Heart right ventricle (tissue), 16 donors: ENCODE results near the gene MEGF11. TPM values are rescaled to one million over a fixed set of nuclear protein-coding genes. Genes with fewer than 3 reads are reported as not detected.

Source experiments
- ATAC-seq, 8 donors: fragments of 200-7000 bp; cut with Tn5 transposase; one replicate each; pipeline ENCODE4 v1.9.1; 2020; ENCODE audit warnings: mild to moderate bottlenecking in 8 of 8, moderate library complexity in 8 of 8, moderate number of reproducible peaks in 1 of 8
- DNase-seq, 2 donors: peaks; one replicate each; pipeline ENCODE4 v3.0.0-alpha.2; 2020
- H3K27ac ChIP-seq, 10 donors: fragments of 200-600 bp; sonication (generic) in 2 of 10; one replicate each; pipeline versions ENCODE4 v1.5.0 to v1.8.0; 2020 to 2022; ENCODE audit warnings: mild to moderate bottlenecking in 3 of 10
- H3K27me3 ChIP-seq, 7 donors: fragments of 200-600 bp; one replicate each; pipeline ENCODE4 v1.8.0; 2021 to 2022; ENCODE audit warnings: mild to moderate bottlenecking in 2 of 7
- H3K36me3 ChIP-seq, 9 donors: fragments of 200-600 bp; sonication (generic) in 1 of 9; one replicate each; pipeline versions ENCODE4 v1.5.0 to v1.8.0; 2020 to 2022; ENCODE audit warnings: mild to moderate bottlenecking in 2 of 9
- H3K4me1 ChIP-seq, 9 donors: fragments of 200-600 bp; sonication (generic) in 1 of 9; one replicate each; pipeline versions ENCODE4 v1.5.0 to v1.8.0; 2020 to 2022; ENCODE audit warnings: mild to moderate bottlenecking in 4 of 9
- H3K4me3 ChIP-seq, 10 donors: fragments of 200-600 bp; sonication (generic) in 2 of 10; one replicate each; pipeline versions ENCODE4 v1.5.0 to v1.8.0; 2020 to 2022; ENCODE audit warnings: mild to moderate bottlenecking in 7 of 10, moderate library complexity in 2 of 10
- H3K9me3 ChIP-seq, 11 donors: fragments of 200-600 bp in 10 of 11; sonication (generic) in 2 of 11; one replicate each; pipeline versions ENCODE4 v1.5.0 to v1.8.0; 2013 to 2022; ENCODE audit warnings: mild to moderate bottlenecking in 2 of 11, control low read depth in 1 of 11, moderate library complexity in 1 of 11
- CTCF ChIP-seq, 9 donors: fragments of 200-600 bp; sonication (generic) in 2 of 9; IDR thresholded peaks; one replicate each; pipeline versions ENCODE4 v1.5.0 to v1.8.0; 2021 to 2022; ENCODE audit warnings: antibody characterized with exemption in 9 of 9, mild to moderate bottlenecking in 5 of 9, moderate library complexity in 1 of 9
- WGBS, 2 donors: extraction: QIAGEN DNeasy Blood & Tissue Kit; methylation state at CpG; one replicate each; pipeline ENCODE4 v1.1.7; 2013; ENCODE audit warnings: inconsistent platforms in 1 of 2; 5-methylcytosine and 5-hydroxymethylcytosine counted together
- intact Hi-C, 10 donors: fragments of 100-400 bp; cut with DNase I; formaldehyde crosslinking; loops; one replicate each; pipeline versions ENCODE4 v1.11.1 to v1.14.2; 2022
- polyA plus RNA-seq, 2 donors: library from polyadenylated mRNA; stranded (reverse); fragments of 200-250 nt; gene quantifications; one replicate each; pipeline ENCODE4 v1.2.3, GENCODE V29; 2013
- total RNA-seq, 10 donors: library from RNA; stranded (reverse); fragmentation: NEBNext Ultra II Directional in 3 of 10; extraction: Animal tissue kit (Norgen Biotek cat#: 25700) in 3 of 10; gene quantifications; one replicate each; pipeline versions ENCODE4 v1.2.1 to v1.2.4, GENCODE V29; 2021 to 2023
- donor health status: Arrhythmogenic right ventricular cardiomyopathy.
- donor health status: ischemic (EF 13 %, LVEDD 7.1; RV severe dilation, severe dysfunction).
- donor health status: healthy with polysubstance abuse.
- donor health status: DM: no; HTN: yes; CAD: no.
- donor health status: DM: no; HTN: no; CAD: no.
- donor health status: ischemic (EF 25% LVEDD 6.9; RV normal size, moderate dysfunction).
- donor health status: ischemic (EF 25% LVEDD 5.7; RV mildly dilated, moderate dysfunction).
- donor health status: healthy.
- donor health status: DM: yes; HTN: yes; CAD: no.
- donor health status: Ischemic cardiomyopathy.
- donor health status: ischemic (EF 35%, LVEDD 5.7; RV mildly dilated, moderate dysfunction).
- donor health status: nonischemic (EF 11% LVEDD 7.7; RV severe dilation, severe dysfunction).
- donor health status: DM: yes; HTN: yes; CAD: no.
- donor health status: PGD.
- donor health status: ischemic (EF 29% LVEDD 5.4; RV normal size, mild dysfunction).
- donor health status: nonischemic (EF 23%, LVEDD 6.1; RV moderate dilation, normal function).

MEGF11 gene
- total and polyA plus RNA-seq, 12 donors: 0.03 TPM; not detected in 11

- no peaks in the 10 kb centered on the region for H3K9me3 ChIP-seq
- no peak for TF ChIP-seq CTCF (IDR thresholded peaks at IDR 0.05)
- 90% methylated on average over 4 of the region's 4 CpGs for WGBS, 2 donors
- no peak for ATAC-seq
- intact Hi-C loops: no loop called here
- H3K27ac ChIP-seq: no peak overlapping the region
- H3K36me3 ChIP-seq: no peaks in the 10 kb centered on the region
- no peak for DNase-seq
- no peak overlapping the region for H3K4me3 ChIP-seq
- H3K4me1 ChIP-seq: no peaks in the 10 kb centered on the region
- peaks cover 0 to 7% (median 0%) of the 10 kb centered on the region in 7 donors for H3K27me3 ChIP-seq
Observed at GRCh38 chr15:66215811-66216210, 37.7 kb downstream of the MEGF11 start.

GRCh38 chr15:66214246-66214645, 39.3 kb downstream of the MEGF11 start:
- no peak overlapping the region for H3K27ac ChIP-seq
- H3K9me3 ChIP-seq: no peaks in the 10 kb centered on the region
- H3K4me1 ChIP-seq: no peaks in the 10 kb centered on the region
- no peak overlapping the region for H3K4me3 ChIP-seq
- no peaks in the 10 kb centered on the region for H3K36me3 ChIP-seq
- no peak for TF ChIP-seq CTCF (IDR thresholded peaks at IDR 0.05)
- DNase-seq (no peak), ATAC-seq (no peak)
- intact Hi-C loops: no loop called here
- WGBS, 2 donors: 62 to 71% methylated on average over 4 of the region's 4 CpGs
- H3K27me3 ChIP-seq: peaks cover 0 to 5% (median 0%) of the 10 kb centered on the region in 7 donors

GRCh38 chr15:66212563-66212921, 41.0 kb downstream of the MEGF11 start:
- WGBS, 2 donors: 49 to 74% methylated on average over 5 of the region's 5 CpGs
- Histone ChIP-seq H3K27me3 (peaks cover 0 to 3% (median 0%) of the 10 kb centered on the region in 7 donors), H3K9me3 (no peaks in the 10 kb centered on the region), H3K4me3 (no peak overlapping the region), H3K36me3 (no peaks in the 10 kb centered on the region), H3K4me1 (no peaks in the 10 kb centered on the region), H3K27ac (no peak overlapping the region)
- no peak for TF ChIP-seq CTCF (IDR thresholded peaks at IDR 0.05)
- DNase-seq (no peak), ATAC-seq (no peak)
- intact Hi-C loops: no loop called here

- no peaks in the 10 kb centered on the region for H3K36me3 ChIP-seq
- no peak overlapping the region for H3K27ac ChIP-seq
- peaks cover 0 to 3% (median 0%) of the 10 kb centered on the region in 7 donors for H3K27me3 ChIP-seq
- DNase-seq: no peak
- intact Hi-C loops: no loop called here
- 78 to 85% methylated on average over 11 of the region's 11 CpGs for whole genome bisulfite sequencing, 2 donors
- peaks cover 0 to 6% (median 0%) of the 10 kb centered on the region in 11 donors for H3K9me3 ChIP-seq
- no peak for TF ChIP-seq CTCF (IDR thresholded peaks at IDR 0.05)
- no peaks in the 10 kb centered on the region for H3K4me1 ChIP-seq
- no peak overlapping the region for H3K4me3 ChIP-seq
- ATAC-seq: no peak
Observed at GRCh38 chr15:66211670-66212562, 41.6 kb downstream of the MEGF11 start.
